ENCODE data around the gene CCDC82.

DNA sequence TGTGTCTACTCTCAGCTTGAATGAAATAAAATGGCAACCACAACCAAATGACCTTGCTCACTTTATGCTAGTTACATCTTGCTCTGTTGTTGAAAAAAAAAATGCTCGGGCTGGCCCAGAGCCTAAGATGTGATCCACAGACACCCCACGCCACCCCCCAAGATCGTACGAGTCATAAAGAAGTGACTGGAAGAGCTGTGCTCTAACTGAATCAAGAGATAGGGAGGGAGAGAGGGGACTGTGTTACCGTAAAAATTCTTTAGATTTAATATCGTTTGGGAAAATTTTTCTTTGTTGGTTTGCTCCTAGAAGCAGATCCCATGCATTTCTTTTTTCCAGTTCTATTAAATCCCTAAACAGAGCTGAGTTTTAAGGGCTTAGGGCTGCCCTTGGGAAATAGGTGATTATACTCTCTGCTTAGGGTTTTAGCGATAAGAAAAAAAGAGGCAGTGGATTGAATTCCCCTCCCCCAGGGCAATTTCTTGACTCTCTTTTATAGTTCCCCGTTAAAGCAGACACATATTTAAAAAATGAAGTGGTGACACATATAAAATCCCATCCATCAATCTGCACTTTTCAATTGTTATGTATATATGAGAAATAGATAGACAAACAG is 61.2 kb downstream of the CCDC82 start:
- no peak for TF ChIP-seq EP300 (IDR thresholded peaks at IDR 0.05; ENCODE audit: borderline replicate concordance)
- TF ChIP-seq, protein P1, sequence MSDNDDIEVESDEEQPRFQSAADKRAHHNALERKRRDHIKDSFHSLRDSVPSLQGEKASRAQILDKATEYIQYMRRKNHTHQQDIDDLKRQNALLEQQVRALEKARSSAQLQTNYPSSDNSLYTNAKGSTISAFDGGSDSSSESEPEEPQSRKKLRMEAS (IDR thresholded peaks at IDR 0.05): no peak
- no peak for TF ChIP-seq CREB1 (IDR thresholded peaks at IDR 0.05; ENCODE audit: low read depth)
- TF ChIP-seq, protein P2, sequence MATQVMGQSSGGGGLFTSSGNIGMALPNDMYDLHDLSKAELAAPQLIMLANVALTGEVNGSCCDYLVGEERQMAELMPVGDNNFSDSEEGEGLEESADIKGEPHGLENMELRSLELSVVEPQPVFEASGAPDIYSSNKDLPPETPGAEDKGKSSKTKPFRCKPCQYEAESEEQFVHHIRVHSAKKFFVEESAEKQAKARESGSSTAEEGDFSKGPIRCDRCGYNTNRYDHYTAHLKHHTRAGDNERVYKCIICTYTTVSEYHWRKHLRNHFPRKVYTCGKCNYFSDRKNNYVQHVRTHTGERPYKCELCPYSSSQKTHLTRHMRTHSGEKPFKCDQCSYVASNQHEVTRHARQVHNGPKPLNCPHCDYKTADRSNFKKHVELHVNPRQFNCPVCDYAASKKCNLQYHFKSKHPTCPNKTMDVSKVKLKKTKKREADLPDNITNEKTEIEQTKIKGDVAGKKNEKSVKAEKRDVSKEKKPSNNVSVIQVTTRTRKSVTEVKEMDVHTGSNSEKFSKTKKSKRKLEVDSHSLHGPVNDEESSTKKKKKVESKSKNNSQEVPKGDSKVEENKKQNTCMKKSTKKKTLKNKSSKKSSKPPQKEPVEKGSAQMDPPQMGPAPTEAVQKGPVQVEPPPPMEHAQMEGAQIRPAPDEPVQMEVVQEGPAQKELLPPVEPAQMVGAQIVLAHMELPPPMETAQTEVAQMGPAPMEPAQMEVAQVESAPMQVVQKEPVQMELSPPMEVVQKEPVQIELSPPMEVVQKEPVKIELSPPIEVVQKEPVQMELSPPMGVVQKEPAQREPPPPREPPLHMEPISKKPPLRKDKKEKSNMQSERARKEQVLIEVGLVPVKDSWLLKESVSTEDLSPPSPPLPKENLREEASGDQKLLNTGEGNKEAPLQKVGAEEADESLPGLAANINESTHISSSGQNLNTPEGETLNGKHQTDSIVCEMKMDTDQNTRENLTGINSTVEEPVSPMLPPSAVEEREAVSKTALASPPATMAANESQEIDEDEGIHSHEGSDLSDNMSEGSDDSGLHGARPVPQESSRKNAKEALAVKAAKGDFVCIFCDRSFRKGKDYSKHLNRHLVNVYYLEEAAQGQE (IDR thresholded peaks at IDR 0.05; ENCODE audit: low read depth): no peak
- no peak for TF ChIP-seq NFIC (IDR thresholded peaks at IDR 0.05)

Data from Ishikawa (cell line).